GM06990 (cell line): Measurements from ENCODE around the gene DNAJC12.
"Not testable (repeated sequence)": the region's sequence is repeated elsewhere in the genome, so short reads cannot be mapped to it uniquely, and the experiment has no call there.

ENCODE experiments used
- DNase-seq: peaks from one replicate; pipeline ENCODE4 v3.0.0-alpha.2; 2011; ENCODE audit not compliant: insufficient read length; ENCODE audit errors: extremely low read depth
- H3K27me3 ChIP-seq: replicated peaks from 2 replicates; pipeline ENCODE4 v1.6.0; 2011; ENCODE audit warnings: low read length; ENCODE audit not compliant: control insufficient read depth, insufficient read depth
- H3K36me3 ChIP-seq: 2 replicates; pipeline ENCODE4 v1.5.1; 2011; ENCODE audit warnings: low read length; ENCODE audit not compliant: control insufficient read depth, insufficient read depth
- H3K4me3 ChIP-seq: replicated peaks from 2 replicates; pipeline ENCODE4 v1.5.1; 2011; ENCODE audit warnings: low read depth, mild to moderate bottlenecking, control low read depth, low read length
- CTCF ChIP-seq: IDR thresholded peaks from 2 replicates; pipeline ENCODE4 v1.5.1; 2011; ENCODE audit warnings: low read length, control low read depth, mild to moderate bottlenecking, inconsistent platforms; ENCODE audit not compliant: insufficient read depth, poor library complexity, severe bottlenecking

DNAJC12 gene

GRCh38 chr10:67836488-67836887 lies 1.5 kb downstream of the DNAJC12 start:
- no peak for DNase-seq
- no peaks in the 10 kb centered on the region for H3K27me3 ChIP-seq
- no peaks in the 10 kb centered on the region for H3K36me3 ChIP-seq
- H3K4me3 ChIP-seq, result no peak overlapping the region
- no peak for TF ChIP-seq CTCF

DNA sequence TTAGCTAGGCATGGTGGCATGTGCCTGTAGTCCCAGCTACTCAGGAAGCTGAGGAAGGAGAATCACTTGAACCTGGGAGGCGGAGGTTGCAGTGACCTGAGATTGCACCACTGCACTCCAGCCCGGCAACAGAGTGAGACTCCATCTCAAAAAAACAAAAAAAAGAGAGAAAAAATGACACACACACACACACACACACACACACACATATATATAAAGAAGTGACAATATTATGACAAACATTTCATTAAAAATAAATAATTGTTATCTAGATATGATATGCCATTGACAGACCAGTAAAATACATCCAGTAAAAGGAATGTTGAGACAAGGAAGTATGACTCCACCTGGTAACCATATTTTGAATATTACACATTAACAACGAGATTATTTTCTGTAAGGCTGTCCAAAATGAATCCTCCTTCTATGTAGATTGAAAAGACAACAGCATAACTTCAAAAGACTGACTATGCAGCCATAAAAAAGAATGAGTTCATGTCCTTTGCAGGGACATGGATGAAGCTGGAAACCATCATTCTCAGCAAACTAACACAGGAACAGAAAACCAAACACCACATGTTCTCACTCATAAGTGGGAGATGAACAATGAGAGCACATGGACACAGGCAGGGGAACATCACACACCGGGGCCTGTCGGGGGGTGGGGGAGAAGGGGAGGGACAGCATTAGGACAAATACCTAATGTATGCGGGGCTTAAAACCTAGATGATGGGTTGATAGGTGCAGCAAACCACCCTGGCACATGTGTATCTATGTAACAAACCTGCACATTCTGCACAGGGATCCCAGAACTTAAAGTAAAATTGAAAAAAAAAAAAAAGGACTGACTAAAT lies 2.2 kb downstream of the DNAJC12 start:
- H3K4me3 ChIP-seq, result not testable (repeated sequence)

GRCh38 chr10:67834375-67834774 lies 3.6 kb downstream of the DNAJC12 start:
- no peak for DNase-seq
- Histone ChIP-seq H3K36me3 (no peaks in the 10 kb centered on the region), H3K4me3 (no peak overlapping the region), H3K27me3 (no peaks in the 10 kb centered on the region)
- no peak for TF ChIP-seq CTCF

More for the DNA sequence above, 2.2 kb downstream of the DNAJC12 start:
- H3K36me3 ChIP-seq, H3K27me3 ChIP-seq, DNase-seq: not testable (repeated sequence)

- DNase-seq, result no peak
- H3K36me3 ChIP-seq, result no peaks in the 10 kb centered on the region
- H3K4me3 ChIP-seq, result no peak overlapping the region
- no peaks in the 10 kb centered on the region for H3K27me3 ChIP-seq
- no peak for TF ChIP-seq CTCF
Observed at GRCh38 chr10:67827811-67828210, 10.2 kb downstream of the DNAJC12 start.

GRCh38 chr10:67819768-67820204 lies 18.2 kb downstream of the DNAJC12 start:
- Histone ChIP-seq H3K36me3 (no peaks in the 10 kb centered on the region), H3K4me3 (no peak overlapping the region), H3K27me3 (no peaks in the 10 kb centered on the region)
- no peak for DNase-seq
- TF ChIP-seq CTCF, result no peak

- Histone ChIP-seq H3K27me3 (no peaks in the 10 kb centered on the region), H3K36me3 (no peaks in the 10 kb centered on the region), H3K4me3 (no peak overlapping the region)
- no peak for DNase-seq
- TF ChIP-seq CTCF, result no peak
Observed at GRCh38 chr10:67818323-67818722, 19.7 kb downstream of the DNAJC12 start.
